ENCODE measurements around the gene MYO1A. TPM values are rescaled to one million over a fixed set of nuclear protein-coding genes. Genes with fewer than 3 reads are reported as not detected.
"Not testable (repeated sequence)": the region's sequence is repeated elsewhere in the genome, so short reads cannot be mapped to it uniquely, and the experiment has no call there.

The MYO1A gene
- total RNA-seq, 1 donor from 2014 or later = 1.7 TPM

GRCh38 chr12:56982578-56983236 is 67.2 kb downstream of the MYO1A start:
- H3K36me3 Mint-ChIP-seq (ENCODE audit: low read depth); intact Hi-C loops (cut with micrococcal nuclease); H3K4me1 Mint-ChIP-seq; H3K27me3 Mint-ChIP-seq; H3K9me3 Mint-ChIP-seq; H3K4me3 Mint-ChIP-seq; DNase-seq; H3K27ac Mint-ChIP-seq: not testable (repeated sequence)

GRCh38 chr12:56980941-56981530 is 68.9 kb downstream of the MYO1A start:
- no peaks in the 10 kb centered on the region for H3K4me1 Mint-ChIP-seq
- H3K27me3 Mint-ChIP-seq = no peaks in the 10 kb centered on the region
- no peaks in the 10 kb centered on the region for H3K9me3 Mint-ChIP-seq
- intact Hi-C loops (cut with micrococcal nuclease) = no loop called here
- no peak overlapping the region for H3K4me3 Mint-ChIP-seq
- no peak overlapping the region for H3K27ac Mint-ChIP-seq
- H3K36me3 Mint-ChIP-seq (ENCODE audit: low read depth) = no peaks in the 10 kb centered on the region
- no peak for DNase-seq

GRCh38 chr12:56980268-56980667 is 69.7 kb downstream of the MYO1A start:
- Mint-ChIP-seq H3K9me3 (no peaks in the 10 kb centered on the region), H3K4me3 (no peak overlapping the region), H3K36me3 (ENCODE audit: low read depth) (no peaks in the 10 kb centered on the region), H3K4me1 (no peaks in the 10 kb centered on the region), H3K27me3 (peaks cover under 1% of the 10 kb centered on the region), H3K27ac (no peak overlapping the region)
- no peak for DNase-seq
- intact Hi-C loops (cut with micrococcal nuclease) = no loop called here

GRCh38 chr12:56979628-56980027 is 70.3 kb downstream of the MYO1A start:
- H3K4me3 Mint-ChIP-seq = no peak overlapping the region
- H3K9me3 Mint-ChIP-seq = no peaks in the 10 kb centered on the region
- peaks cover 2% of the 10 kb centered on the region for H3K27me3 Mint-ChIP-seq
- no peaks in the 10 kb centered on the region for H3K36me3 Mint-ChIP-seq (ENCODE audit: low read depth)
- intact Hi-C loops (cut with micrococcal nuclease) = no loop called here
- no peak overlapping the region for H3K27ac Mint-ChIP-seq
- DNase-seq = no peak
- no peaks in the 10 kb centered on the region for H3K4me1 Mint-ChIP-seq

Other genes starting within 250 kb of the MYO1A start
- gene SDR9C7, start 115.7 kb downstream of the MYO1A start, total RNA-seq = not detected in 2 replicates
- gene RDH16, start 92.5 kb downstream of the MYO1A start, total RNA-seq = 0.38 and 0.42 TPM in 2 replicates
- 11.0 TPM in 2 replicates for gene ZBTB39, start 43.6 kb downstream of the MYO1A start, total RNA-seq
- gene TAC3, start 33.6 kb downstream of the MYO1A start, total RNA-seq = 0.57 TPM in 1 of 2 replicates, not detected in the other
- gene NEMP1, start 28.7 kb upstream of the MYO1A start, total RNA-seq = 77.0 and 80.6 TPM in 2 replicates
- gene NAB2, start 39.0 kb upstream of the MYO1A start, total RNA-seq = 70.5 and 76.7 TPM in 2 replicates
- 304 and 319 TPM in 2 replicates for gene STAT6, start 61.2 kb upstream of the MYO1A start, total RNA-seq
- gene LRP1, start 78.4 kb upstream of the MYO1A start, total RNA-seq = 0.28 and 0.93 TPM in 2 replicates
- not detected in 2 replicates for gene LRP1-AS, start 97.5 kb upstream of the MYO1A start, total RNA-seq
- 0.47 and 0.73 TPM in 2 replicates for gene NXPH4, start 166.7 kb upstream of the MYO1A start, total RNA-seq
- 297 and 310 TPM in 2 replicates for gene SHMT2, start 179.6 kb upstream of the MYO1A start, total RNA-seq
- gene STAC3, start 201.1 kb upstream of the MYO1A start, total RNA-seq = 4.9 and 5.5 TPM in 2 replicates

All from activated CD4-positive, alpha-beta T cell treated with anti-CD3 and anti-CD28 coated beads, Interleukin-2, amount 10 ng/mL, durations not matched to agents 24 days and 14 days (primary cell).